Measurements from ENCODE around the gene GPR63.

GPR63 gene

GRCh38 chr6:96816301-96816817 is 20.9 kb downstream of the GPR63 start:
- no peak for DNase-seq

DNA sequence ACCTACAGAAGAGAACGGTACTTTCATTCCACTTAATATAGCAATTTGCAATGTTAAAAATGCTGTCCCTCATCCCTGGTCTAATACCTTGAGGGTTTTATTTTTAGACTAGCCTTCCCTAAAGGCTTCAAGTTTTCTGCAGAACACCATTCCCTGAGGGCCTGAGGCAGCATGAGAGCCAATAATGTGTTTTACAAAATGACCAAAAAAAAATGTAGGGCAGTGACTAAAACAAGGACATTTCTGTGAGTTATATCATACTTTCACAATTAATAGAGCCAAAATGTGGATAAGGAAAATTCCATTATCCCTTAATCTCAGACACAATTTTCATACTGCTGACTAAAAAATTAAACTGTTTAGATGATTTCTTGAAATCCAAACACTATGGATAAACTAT is 22.7 kb downstream of the GPR63 start:
- no peak for DNase-seq

GRCh38 chr6:96812077-96812703 is 25.1 kb downstream of the GPR63 start:
- no peak for DNase-seq

- DNase-seq: no peak
Measured at GRCh38 chr6:96811670-96812069, 25.6 kb downstream of the GPR63 start.

DNA sequence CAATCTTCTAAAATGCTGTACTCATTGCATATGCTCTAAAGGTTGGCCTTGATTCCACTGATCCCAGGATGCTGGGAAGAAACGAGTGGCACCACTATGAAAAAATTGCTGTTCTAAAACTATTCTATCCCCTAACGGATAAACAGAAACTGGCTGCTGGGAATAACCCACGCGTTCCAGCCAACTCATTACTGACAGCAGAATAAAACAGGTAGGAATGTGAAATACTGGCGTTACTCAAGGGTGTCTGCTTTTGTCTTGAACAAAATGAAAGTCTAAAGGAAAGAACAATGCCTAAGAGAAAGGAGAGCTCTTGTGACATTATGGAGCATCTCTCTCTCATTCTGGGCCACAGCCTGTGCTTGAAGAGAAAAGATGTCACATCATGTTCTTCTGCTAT is 26.1 kb downstream of the GPR63 start:
- no peak for DNase-seq

DNA sequence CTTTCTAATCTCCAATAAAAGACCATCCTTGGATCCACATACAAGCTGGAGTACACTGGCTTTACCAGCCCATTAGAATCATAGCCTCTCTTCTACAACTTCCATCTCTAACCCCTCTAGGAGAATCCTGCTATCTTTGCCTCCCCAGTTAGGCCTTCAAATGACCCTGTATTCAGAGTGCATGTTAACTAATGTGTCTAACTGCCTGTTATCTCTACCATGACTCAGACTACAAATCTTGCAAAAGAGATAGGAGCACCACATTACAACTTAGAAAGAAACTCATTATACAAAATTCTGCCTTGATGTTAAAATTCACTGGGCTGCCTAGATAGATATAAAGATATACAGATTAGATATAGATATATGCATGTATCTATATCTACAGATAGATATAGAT is 28.2 kb downstream of the GPR63 start:
- DNase-seq: no peak

GRCh38 chr6:96803106-96803481 is 34.2 kb downstream of the GPR63 start:
- DNase-seq: no peak

DNA sequence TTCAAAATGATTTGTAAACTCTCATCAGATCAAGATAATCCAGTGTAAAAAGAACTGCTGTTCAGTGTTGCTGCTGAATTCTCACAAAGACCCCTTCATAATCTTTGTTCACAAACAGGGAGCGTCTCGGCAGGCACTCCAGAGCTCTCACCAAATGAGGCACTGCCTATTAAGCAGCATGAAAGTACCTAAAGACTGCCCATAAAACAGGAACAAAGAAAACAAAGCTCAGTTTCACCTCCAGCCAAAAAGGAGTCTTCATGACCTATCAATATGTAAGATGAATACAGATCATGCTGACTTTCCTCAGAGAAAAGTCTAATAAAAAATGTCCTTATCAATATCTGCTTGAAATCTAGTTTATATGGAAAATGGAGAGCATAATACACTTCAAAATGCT is 41.8 kb downstream of the GPR63 start:
- DNase-seq: no peak

DNA sequence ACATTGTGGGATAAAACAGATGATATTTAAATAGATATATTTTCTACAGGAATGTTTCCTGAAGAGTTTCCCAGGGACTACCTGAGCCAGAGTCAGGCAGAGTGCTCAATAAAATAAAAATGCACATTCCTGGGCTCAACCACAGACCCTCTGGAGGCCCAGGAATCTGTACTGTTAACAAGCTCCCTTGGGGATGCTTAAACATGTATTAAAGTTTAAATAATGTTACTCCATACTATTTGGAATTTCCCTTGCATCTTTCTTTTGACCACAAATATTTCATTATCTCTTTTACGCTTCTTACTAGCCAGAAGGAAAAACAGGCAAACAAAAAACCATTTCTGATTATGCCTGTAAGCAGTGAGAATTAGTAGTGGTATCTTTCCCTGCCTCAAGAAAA is 42.3 kb downstream of the GPR63 start:
- DNase-seq: no peak

DNA sequence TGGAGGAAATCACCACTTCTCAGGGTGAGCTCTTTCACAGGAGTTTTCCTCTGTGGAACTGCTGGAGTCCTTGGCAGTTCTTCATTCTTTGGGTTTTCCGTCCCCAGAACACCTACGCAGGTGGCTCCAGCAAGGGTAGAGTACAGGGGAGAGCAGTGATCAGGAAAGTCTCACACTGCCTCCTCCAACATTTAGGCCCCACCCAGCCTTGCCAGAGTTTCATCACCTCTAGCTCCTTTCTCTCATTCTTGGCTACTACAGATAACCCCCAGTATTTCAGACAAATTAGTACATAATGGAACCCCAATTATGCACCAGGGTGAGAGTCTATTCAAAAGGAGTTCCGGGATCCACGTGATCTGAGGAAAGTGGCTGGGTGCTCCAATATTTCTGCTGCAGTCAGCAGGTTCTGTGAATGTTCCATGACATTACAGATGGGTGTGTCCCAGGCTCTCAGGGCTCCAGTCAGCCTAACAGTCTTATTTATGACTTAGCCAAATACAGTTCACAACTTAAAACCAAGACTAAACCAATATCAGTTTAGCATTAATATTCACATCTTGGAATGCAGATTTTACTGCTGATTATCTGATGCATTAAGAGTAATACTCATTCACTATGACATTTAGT is 44.6 kb downstream of the GPR63 start:
- DNase-seq: no peak

DNA sequence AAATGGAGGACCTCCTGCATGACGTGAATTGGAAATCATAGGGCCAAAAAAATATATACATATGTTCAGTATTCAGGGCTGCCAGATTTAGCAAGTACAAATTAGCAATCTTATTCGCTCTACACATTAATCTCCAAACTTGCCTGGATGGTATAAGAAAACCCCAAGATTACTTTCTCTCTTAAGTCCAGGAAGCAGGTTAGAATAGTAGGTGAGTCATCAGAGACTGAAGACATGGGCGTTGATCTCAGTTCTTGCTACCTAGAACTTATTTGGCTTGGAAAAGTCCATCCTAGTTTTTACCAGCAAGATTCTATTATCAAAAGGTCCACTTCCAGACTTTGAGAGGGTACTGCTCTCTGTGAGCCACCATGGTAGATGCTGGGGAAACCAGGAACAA is 47.4 kb downstream of the GPR63 start:
- no peak for DNase-seq

DNA sequence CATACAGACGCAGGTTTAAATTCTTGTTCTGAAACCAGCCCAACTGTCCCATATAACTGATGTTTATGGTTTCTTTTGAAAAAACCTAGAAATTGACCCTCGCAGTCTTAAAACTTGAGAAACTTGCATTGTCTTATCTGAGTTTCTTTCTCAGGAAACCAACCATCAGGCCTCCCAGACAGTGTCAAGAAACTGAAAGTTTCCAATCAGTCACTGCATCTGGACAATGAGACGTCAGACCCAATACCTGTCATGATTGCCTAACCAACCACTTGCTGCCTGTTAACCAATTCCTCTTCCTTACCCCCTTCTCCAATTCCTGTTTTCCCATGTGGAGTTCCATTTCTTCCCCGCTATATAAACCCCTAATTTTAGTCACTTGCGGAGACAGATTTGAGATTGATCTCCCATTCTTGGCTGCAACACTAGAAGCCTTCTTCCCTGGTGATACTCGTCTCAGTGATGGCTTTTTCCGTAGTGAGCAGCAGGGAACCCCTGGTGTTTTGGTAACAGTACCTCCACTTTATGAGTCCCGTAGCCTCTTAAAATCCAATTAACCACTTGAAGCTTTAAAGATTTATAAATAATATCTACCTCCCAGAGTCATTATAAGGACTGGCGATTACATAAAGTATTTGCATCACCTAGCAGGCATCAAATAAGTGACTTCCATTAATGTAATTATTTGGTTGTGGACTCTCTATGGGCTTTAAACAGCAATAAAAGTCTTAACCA is 49.3 kb downstream of the GPR63 start:
- DNase-seq: no peak

GRCh38 chr6:96786336-96786735 is 50.9 kb downstream of the GPR63 start:
- DNase-seq: no peak

DNA sequence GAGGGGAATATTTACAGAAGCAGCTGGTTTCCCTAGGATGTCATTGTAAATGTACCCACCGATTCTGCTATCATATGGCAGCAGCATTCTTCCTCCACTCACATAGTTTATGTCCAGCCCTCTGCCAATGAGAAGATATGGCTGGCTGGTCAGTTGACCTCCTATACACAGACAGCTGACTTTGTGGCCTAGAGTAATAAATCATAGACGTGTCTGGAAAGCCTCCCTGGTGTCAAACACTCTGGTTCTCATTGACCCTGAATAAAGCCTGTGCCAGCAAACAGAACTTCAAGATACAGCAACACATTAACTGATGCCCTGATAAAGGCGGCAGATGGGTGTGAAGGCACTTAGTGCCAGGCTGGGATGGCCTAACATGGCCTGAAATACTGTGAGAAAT is 52.6 kb downstream of the GPR63 start:
- no peak for DNase-seq

DNA sequence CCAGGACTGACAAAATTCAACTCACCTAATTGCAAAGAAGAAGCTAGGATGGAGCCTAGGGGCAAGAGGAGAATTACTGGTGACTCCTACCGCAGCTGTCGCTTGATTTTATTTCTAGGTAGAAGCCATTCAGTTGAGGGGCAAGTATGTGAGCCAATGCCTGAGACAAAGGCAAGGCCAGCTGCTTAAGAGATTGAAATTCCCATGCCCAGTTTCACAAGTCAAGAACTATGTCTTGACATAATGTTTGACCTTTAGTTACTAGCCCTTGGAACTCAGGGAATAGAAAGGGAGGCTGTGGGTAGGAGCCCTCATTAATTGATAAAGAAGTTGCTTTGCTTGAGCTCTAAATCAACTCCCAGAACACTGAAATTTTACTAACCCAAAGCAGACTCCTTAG is 54.0 kb downstream of the GPR63 start:
- DNase-seq: no peak

- DNase-seq: no peak
Measured at GRCh38 chr6:96781557-96781956, 55.7 kb downstream of the GPR63 start.

DNA sequence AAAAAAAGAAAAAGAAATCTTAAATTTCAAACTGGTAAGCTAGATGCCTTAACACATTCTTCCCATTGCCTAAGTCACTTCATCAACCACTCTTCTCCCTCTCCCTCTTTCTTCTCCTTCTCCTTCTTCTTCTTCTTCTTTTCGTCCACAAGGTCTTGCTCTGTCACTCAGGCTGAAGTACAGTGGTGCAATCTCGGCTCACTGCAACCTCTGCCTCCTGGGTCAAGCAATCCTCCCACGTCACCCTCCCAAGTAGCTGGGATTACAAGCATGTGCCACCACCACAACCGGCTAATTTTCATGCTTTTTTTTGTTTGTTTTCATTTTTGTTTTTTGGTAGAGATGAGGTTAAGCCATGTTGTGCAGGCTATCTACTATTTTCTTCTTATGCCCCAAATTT is 60.2 kb downstream of the GPR63 start:
- DNase-seq: no peak

DNA sequence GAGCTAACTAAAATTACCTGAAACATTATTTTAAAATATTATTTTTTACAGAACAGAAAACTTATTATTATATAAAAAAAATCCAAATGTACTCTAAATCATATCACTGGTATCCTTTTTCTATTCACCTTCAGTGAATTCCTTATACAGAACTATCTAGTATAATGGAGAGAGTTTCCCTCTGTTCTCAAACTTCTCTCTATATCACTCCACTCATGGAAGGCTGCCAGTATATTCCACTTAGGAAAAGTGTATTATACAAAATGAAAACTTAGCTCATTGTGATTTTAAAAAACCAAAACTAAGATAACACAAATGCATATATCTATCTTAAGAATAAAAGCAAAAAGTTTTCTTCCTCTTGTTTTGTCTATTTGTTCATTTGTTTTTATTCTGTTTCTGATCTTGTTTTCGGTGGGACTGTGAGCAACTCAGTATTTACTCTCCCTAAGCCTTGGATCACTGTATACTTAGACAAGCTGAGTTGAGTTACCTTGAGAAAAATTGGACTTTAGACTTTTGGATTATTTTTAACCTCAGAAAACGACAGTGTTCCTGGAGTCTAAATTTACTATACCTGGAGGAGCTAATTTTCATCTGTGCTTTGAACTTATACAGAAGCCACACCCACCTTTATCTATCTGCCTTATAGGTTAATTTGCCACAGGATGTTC is 61.4 kb downstream of the GPR63 start:
- no peak for DNase-seq

DNA sequence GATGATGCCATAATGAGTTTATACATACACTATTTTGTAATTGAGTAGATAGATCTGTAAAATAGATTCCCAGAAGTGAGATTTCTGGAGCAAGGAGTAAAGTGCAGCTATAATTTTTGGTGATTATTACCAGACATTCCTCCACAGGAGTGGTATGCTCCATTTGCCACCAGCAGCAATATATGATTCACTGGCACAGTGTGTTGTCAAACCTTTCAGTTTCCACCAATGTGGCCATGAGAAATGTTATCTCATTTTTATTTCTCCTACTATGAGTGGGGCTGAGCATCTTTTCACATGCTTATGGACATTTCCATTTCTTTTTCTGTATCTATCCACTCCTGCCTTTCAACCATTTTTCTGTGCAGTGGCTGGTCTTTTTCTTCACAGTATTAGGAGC is 70.5 kb downstream of the GPR63 start:
- DNase-seq: no peak

GRCh38 chr6:96762599-96762998 is 74.7 kb downstream of the GPR63 start:
- DNase-seq: no peak

DNA sequence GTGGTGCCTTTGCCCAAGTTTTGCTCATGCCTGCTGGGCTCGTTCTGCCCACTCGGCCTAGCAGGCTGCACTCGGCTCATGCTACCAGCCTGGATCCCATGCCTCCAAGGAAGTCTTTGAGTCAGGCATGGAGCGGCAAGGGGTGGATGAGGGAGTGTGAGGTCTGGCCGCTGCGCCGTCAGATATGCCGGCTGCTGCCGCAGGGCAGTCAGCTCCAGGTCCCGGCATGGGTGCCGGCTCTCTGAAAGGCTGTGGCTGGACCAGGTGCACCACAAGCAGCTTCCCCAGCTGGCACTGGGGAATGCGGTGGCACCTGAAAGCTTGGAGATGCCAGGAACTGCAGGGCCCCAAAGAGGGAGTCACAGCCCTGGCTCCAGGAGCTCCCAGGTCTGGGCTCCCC is 75.5 kb downstream of the GPR63 start:
- DNase-seq: no peak

GRCh38 chr6:96760153-96760687 is 77.1 kb downstream of the GPR63 start:
- no peak for DNase-seq

DNA sequence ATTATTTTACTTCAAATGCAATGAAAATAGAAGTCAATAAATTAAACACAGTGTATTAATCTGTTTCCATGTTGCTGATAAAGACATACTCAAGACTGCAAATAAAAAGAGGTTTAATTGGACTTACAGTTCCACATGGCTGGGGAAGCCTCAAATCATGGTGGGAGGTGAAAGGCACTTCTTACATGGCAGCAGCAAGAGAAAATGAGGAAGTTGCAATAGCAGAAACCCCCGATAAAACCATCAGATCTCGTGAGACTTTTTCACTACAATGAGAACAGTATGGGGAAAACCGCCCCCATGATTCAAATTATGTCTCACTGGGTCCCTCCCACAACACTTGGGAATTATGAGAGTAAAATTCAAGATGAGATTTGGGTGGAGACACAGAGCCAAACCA is 82.2 kb downstream of the GPR63 start:
- no peak for DNase-seq

- no peak for DNase-seq
Measured at GRCh38 chr6:96749891-96750290, 87.4 kb downstream of the GPR63 start.
